ENCODE results near the gene PTP4A2.

The PTP4A2 gene

GRCh38 chr1:31938184-31938975 is at the start of gene PTP4A2:
TSS of gene PTP4A2 (minus strand) at chr1:31938368. CDS start at chr1:31919065, 19,303 bp downstream.
- peak; percentile 84 for DNase-seq

GRCh38 chr1:31987135-31987619 is 49.0 kb upstream of the PTP4A2 start:
- peak; percentile 62 for DNase-seq

- DNase-seq: peak; percentile 16
Measured at GRCh38 chr1:31985430-31985829, 47.3 kb upstream of the PTP4A2 start.

DNA sequence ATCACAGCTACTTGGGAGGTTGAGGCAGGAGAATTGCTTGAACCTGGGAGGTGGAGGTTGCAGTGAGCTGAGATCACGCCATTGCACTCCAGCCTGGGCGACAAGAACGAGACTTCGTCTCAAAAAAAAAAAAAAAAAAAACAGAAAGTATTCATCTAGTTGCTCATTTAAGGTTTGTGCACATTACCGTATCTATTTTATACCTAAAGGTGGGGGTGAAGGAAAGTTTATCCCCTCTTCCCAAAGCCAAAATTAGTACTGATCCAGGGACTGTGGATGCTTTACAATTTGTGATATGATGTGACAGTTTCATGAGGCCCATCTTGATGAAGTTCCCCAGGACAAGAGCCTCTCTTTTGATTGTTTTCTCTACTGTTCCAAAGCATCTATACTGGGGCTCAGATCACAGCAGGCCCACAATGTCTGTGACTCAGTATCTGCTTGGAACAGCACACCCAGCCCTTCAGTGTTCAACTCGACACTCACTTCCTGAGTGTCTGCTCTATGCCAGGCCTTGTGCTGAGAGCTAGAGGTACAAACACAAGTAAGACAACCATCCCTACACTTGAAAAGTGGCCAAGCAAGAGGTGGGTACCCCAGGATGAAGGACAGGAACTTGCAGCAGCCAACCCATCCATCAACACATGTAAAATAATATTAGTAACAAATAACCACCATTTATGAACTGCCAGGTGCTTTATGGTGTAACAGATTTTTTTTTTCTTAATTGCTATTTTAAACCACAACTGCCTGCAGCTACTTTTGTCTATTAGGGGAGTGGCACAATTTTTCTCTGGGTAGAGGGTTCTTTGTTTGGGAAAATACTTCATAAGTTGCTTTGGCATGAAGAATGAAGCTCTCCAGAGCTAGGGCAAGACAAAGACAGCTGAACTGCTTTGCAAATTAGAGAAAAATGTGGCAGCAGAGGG is 46.5 kb upstream of the PTP4A2 start:
- no peak for DNase-seq

DNA sequence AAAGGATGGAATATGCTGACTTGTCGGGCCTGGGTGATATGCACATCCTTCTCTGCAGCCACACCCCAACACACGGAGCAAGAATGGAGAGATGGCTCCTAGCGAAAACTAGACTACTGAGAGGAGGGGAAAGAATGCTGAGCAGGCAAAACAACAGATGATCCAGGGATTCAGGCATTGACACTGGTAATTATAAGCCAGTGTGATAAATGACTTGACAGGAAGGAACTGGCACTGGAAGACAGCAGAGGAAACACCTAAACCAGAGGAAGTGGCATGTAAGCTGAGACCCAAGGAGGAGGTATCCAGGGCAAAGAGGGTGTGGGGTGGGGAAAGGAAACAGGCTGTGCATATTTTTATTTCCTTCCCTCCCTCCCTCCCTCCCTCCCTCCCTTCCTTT is 43.8 kb upstream of the PTP4A2 start:
- no peak for DNase-seq

GRCh38 chr1:31981456-31981839 is 43.3 kb upstream of the PTP4A2 start:
- DNase-seq: no peak

GRCh38 chr1:31980835-31981455 is 42.8 kb upstream of the PTP4A2 start:
- DNase-seq: no peak

GRCh38 chr1:31978843-31979400 is 40.8 kb upstream of the PTP4A2 start:
- DNase-seq: no peak

DNA sequence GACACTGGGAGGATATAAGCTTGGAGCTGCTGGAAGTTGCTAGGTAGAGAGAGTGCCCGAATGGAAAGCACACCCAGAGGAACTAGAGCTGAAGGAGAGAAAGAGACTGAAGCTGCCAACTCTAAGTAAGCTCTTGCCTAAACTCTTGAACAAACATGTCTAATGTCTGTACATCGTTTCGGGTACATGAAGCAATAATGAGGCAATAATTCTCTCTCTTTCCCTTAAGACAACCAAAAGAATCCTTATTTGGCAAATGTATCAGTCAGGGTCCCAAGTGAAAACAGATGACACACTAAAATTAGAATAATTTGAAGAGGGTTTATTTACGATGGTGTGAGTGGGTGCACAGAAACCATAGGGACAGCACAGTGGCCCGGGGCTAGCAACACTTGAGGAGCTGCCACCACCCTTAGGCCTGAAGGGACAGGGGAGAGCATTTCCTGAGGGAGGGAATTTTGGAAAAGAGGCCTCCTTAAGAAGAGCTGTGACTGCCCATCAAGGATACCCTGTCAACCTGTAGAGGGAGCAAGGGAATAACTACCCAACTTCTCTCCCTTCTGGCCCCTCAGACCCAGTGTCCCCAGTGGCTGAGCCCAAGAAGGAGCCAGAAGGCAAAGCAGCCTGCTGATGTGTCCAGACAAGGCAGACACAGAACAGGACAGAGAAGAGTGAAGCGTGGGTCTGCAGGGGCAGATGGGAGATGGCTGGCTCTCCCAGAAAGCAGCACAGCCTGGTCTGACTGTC is 39.4 kb upstream of the PTP4A2 start:
- DNase-seq: peak; percentile 50

- DNase-seq: no peak
Measured at GRCh38 chr1:31976401-31976800, 38.2 kb upstream of the PTP4A2 start.

DNA sequence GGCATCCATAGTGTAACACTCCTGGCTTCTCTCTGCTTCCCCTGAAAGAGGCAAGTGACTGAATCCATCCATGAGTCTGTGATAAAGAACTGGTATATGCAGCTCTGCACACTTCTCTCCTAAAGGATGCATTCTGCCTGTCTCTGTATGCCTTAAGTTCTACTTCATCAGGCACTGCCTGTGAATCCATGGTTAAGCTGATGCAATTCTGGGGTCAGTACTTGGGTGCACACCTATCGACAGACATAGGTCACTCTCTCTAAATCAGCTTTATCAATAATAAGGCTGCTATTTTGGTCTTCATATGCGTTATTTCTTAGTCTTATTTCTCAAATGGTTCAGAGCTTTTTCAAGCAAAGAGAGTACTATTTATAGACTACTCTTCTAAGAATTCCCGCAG is 32.7 kb upstream of the PTP4A2 start:
- no peak for DNase-seq

GRCh38 chr1:31961536-31961935 is 23.4 kb upstream of the PTP4A2 start:
- DNase-seq: no peak

DNA sequence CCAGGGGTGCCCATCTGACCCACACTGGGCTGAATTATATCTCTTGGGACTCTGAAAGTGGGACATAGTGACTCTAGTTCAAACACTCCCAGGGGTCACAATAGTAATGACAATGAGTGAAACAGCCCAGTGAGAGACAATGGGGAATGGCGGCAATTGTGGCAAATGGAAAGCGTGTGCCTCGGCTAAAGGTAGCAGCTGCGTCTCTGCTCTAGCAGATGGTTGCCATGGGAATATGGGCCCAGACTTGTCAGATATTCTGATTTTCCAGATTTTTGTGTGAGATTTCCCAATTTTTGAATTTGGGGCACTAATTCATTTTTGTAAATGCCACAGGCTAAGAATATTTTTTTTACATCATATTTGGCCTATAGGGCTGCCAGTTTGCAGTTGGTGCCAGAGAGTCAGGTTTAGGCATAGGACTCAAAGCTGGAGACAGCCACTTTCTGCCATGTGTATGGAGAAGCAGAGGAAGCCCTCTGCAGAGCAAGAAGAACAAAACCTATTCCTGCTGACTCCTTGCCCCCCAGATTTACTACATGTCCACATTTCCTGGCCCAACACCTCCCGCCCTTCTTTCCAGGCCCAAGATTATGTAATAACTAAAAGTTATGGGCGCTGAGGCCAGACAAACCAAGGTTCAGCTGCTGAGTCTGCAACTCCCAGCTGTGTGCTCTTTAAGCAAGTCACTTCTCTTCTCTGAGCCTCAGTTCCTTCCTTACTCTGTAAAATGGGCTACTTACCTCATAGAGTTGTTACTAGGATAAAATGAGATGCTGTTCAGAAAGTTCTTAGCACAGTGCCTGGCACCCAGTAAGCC is 21.6 kb upstream of the PTP4A2 start:
- DNase-seq: no peak

- no peak for DNase-seq
Measured at GRCh38 chr1:31957701-31958674, 19.8 kb upstream of the PTP4A2 start.

DNA sequence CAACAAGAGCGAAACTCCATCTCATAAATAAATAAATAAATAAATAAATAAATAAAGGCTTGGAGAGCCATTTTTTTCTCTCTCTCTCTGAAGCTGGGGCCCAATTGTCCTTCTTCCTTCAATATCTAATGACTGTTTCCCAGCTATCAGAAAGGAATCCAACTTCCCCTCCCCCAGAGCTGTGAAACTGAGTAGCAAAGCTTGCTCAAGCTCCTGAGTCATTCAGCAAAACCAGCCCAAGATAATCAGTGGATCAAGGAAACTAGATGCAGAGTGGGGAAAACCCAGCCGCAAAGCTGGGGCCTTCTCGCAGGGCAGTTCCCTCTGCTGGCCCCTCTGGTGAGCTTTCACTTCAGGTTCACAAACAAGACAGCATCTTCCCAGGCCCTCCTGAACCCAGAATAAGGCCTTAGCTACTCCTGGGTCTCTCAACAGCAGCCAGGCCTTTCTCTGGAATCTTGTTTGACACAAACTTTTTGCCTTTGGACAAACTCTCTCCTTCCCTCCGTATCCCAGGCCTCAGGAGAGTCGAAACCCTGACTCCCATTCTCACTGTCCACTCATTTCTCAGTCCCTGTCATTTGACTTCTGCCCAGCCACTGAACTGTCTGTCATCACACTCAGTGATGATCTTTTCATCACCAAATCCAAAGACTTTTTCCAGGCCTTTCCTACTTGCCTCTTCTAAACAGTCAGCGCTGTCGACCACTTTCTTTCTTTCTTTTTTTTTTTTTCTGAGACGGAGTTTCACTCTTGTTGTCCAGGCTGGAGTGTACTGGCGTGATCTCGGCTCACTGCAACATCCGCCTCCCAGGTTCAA is 18.0 kb upstream of the PTP4A2 start:
- no peak for DNase-seq

GRCh38 chr1:31954607-31955283 is 16.6 kb upstream of the PTP4A2 start:
- no peak for DNase-seq

- DNase-seq: no peak
Measured at GRCh38 chr1:31952825-31953220, 14.7 kb upstream of the PTP4A2 start.

DNA sequence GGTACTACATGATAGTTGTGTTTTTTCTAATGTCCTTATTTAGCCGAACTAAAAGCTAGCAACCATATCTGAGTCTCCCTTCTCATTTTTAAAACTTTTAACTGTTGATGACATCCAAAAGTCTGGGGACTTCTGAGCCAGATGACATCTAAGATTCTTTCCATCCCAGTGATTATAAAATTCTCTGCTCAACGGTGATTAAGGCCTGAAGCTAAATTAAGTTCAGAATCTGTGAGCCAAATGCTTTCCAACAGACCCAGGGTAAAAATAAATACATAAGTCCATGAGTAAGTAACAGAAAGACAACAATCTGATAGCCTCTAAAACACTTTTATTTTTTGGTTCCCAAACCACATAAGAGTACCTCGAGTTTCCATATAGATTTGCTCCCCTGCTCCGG is 13.1 kb upstream of the PTP4A2 start:
- DNase-seq: no peak

DNA sequence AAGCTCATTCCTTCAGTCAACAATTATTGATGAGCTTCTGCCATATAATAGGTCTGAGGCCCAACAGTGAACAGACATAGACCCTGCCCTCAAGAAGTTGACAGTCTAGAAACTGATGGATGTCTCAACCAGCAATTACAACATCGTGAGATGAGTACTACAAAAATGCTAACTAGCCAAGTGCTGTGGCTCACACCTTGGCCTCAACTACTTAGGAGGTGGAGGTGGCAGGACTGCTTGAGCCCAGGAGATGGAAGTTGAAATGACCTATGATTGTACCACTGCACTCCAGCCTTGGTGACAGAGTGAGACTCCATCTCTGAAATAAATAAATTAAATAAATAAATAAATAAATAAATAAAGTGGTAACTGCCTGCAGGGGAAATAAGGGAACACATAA is 11.7 kb upstream of the PTP4A2 start:
- no peak for DNase-seq
